Urinary bladder (tissue), 4 donors: Measurements from ENCODE around the gene TTC21A. TPM values are rescaled to one million over a fixed set of nuclear protein-coding genes. Genes with fewer than 3 reads are reported as not detected.

Source experiments
- DNase-seq: peaks from one replicate; pipeline ENCODE4 v3.0.0-alpha.2; 2015; ENCODE audit errors: extremely low spot score
- H3K27ac ChIP-seq: one replicate; pipeline ENCODE4 v1.5.1; 2013; ENCODE audit warnings: low read depth, mild to moderate bottlenecking, moderate library complexity
- H3K36me3 ChIP-seq: one replicate; pipeline ENCODE4 v1.6.1; 2013; ENCODE audit warnings: mild to moderate bottlenecking, moderate library complexity; ENCODE audit not compliant: insufficient read depth
- H3K4me1 ChIP-seq: one replicate; pipeline ENCODE4 v1.6.1; 2013; ENCODE audit warnings: mild to moderate bottlenecking, moderate library complexity; ENCODE audit not compliant: insufficient read depth
- H3K4me3 ChIP-seq: one replicate; pipeline ENCODE4 v1.5.1; 2013; ENCODE audit warnings: low read depth, low read length
- WGBS: extraction: QIAGEN DNeasy Blood & Tissue Kit; methylation state at CpG from one replicate; pipeline ENCODE4 v1.1.7; 2013; 5-methylcytosine and 5-hydroxymethylcytosine counted together
- polyA plus RNA-seq: library from polyadenylated mRNA; stranded (reverse); fragments of 200-250 nt; gene quantifications from one replicate; pipeline ENCODE4 v1.2.3, GENCODE V29; 2013
- total RNA-seq: library from RNA; depleted of rRNA; stranded (reverse); fragments of >200 nt; gene quantifications from one replicate; pipeline ENCODE4 v1.2.3, GENCODE V29; 2014
- donor health status: healthy with polysubstance abuse.
- donor health status: healthy.

The TTC21A gene
- total and polyA plus RNA-seq, 2 donors, result 3.3 to 4.3 TPM

DNA sequence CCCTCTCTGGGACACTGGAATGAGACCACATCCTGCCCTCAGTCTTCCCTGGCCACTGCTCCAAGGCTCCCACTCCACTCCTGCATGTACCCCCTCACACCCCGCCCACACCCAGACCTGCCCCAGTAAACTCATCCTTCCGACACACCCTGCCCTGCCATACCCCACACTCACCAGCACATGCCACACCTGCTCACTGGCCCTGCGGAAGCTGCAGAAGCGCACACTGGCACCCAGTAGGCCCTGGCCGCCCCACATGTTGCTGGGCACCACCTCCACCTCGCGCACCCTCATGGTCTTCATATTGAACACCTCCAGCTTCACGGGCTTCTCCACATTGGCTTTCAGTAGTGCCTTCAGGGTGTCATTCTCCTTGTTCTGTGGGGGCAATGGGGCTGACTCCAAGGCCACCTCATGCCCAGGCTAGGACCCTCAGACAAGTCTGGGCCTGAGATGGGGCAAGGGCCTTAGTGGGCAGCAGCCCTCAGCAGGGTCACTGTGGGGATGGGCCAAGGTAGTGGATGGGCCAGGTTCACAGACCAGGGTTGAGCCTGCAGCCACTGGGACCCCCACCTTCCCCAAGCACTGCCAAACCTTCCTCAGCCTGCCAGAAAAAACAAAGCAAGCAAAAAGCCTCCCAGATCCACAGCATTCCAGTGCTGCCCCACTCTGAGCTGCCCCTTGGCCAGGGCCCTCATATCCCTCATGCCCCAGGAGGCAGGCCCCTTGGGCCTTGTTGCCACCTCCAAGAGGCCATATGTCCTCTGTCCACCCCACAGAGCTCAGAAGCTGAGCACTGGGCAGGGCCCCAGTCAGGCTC lies 4.8 kb upstream of the TTC21A start:
- Histone ChIP-seq H3K4me1 (peaks cover 2% of the 10 kb centered on the region), H3K4me3 (no peak overlapping the region), H3K27ac (no peak overlapping the region), H3K36me3 (peaks cover 3% of the 10 kb centered on the region)
- 94% methylated on average over 8 of the region's 8 CpGs for WGBS
- DNase-seq, result no peak

DNA sequence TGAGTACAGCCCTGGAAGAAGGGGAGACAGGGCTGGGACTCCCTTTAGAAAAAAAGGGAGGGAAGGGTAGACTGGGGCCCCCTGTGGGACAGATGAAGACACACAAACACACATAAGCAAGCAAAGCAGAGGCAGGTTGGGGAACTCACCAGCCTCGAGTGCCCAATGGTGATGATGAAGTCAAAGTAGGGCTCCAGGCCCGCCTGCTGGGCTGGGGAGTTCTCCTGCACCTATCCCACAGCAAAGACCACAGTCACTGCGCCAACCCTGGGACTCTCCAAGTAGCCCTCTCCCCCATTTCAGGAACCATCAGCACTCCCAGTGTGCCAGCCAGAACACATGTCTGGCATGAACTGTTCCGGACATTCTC lies 4.2 kb upstream of the TTC21A start:
- no peak for DNase-seq
- H3K36me3 ChIP-seq, result peaks cover 3% of the 10 kb centered on the region
- no peak overlapping the region for H3K27ac ChIP-seq
- no peak overlapping the region for H3K4me3 ChIP-seq
- 78% methylated on average over 4 of the region's 4 CpGs for WGBS
- H3K4me1 ChIP-seq, result peaks cover 2% of the 10 kb centered on the region

DNA sequence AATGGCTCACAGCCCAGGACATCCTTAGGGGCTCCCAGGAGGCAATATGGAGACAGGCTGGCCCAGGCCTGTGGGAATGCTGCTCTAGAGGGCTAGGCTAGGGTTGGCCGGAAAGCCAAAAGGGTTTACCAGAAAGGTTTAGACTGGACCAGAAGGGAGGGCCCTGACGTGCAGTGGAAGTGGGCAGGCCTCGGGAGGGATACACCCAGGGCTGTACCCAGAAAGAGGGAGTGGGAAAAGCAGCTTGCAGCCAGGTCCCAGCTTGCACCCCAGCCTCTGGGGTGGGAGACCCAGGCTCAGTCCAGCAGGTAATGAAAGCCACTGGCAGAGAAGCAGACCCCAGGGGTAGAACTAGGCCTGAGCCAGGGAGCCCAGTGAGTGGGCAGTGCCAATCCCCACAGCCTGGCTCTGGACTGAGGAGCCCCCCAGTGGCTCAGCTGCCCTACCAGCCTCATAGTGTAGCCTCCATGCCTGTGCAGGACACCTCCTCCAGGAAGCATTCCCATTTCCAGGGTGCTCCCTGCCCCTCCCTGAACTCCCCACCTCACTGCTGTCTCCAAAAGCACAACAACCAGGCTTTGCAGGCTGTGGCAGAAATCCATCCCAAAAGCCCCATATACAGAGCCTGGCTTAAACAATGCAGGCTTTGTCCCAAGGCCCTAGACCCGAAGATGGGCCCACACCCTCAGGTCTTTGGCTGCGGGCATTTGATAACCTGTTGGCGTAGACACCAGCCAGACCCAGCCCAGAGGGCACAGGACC lies 3.5 kb upstream of the TTC21A start:
- no peak overlapping the region for H3K4me3 ChIP-seq
- no peak for DNase-seq
- peaks cover 2% of the 10 kb centered on the region for H3K4me1 ChIP-seq
- WGBS, result 79% methylated on average over 6 of the region's 6 CpGs
- H3K36me3 ChIP-seq, result peaks cover 3% of the 10 kb centered on the region
- no peak overlapping the region for H3K27ac ChIP-seq

- H3K27ac ChIP-seq, result no peak overlapping the region
- no peak overlapping the region for H3K4me3 ChIP-seq
- H3K36me3 ChIP-seq, result peaks cover under 1% of the 10 kb centered on the region
- peaks cover 2% of the 10 kb centered on the region for H3K4me1 ChIP-seq
- DNase-seq, result no peak
- WGBS, result 85% methylated on average over 7 of the region's 7 CpGs
Observed at GRCh38 chr3:39104961-39105686, 2.4 kb upstream of the TTC21A start.

DNA sequence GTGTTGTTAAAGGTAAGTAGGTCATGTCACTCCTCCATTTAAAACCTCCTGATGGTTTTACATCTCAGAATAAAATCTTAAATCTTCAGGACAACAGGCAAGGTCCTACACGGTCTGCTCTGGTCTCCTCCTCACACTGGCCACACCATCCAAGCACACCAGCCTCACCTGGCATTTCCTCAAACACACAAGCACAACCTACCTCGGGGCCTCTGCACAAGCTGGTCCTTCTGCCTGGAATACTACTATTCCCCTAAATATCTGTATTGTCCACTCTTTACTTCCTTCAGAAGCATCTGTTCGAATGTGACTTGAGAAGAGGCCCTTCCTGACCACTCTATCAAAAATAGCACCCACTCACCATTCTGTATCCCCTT lies 1.8 kb upstream of the TTC21A start:
- Histone ChIP-seq H3K4me1 (peaks cover 2% of the 10 kb centered on the region), H3K4me3 (no peak overlapping the region), H3K36me3 (no peaks in the 10 kb centered on the region), H3K27ac (no peak overlapping the region)
- DNase-seq, result no peak
- WGBS, result 82% methylated on average over 3 of the region's 3 CpGs

GRCh38 chr3:39106281-39106811 lies 1.1 kb upstream of the TTC21A start:
- H3K36me3 ChIP-seq, result no peaks in the 10 kb centered on the region
- H3K4me3 ChIP-seq, result peak overlapping the region; percentile 89
- 5% methylated on average over 16 of the region's 16 CpGs for WGBS
- no peak overlapping the region for H3K27ac ChIP-seq
- DNase-seq, result no peak
- H3K4me1 ChIP-seq, result peaks cover 2% of the 10 kb centered on the region

DNA sequence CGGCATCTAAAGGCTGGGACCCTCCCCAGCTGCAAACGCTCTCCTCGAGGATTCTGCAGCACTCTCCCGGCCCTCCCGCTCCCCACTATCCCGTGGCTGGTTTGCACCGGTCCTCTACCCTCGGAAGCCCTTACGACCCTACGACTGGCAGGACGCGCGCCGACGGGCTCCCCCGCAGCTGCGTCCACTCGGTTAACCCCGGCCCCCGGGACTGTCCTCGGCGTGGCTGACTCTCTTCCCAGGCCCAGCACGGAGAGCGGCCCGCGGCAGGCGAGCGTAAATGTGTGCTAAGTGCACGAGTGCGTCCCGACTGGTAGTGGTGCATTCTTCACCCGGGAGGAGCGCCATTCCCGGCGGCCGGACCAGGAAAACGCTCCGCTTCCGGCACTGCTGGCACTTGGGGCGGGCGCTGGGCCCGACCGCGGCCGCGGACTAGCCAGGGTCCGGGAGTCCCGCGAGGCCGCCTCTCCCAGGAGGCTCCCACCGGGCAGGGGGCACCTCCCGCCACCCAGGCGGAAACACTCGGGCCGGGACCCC lies 561 bp upstream of the TTC21A start:
- no peaks in the 10 kb centered on the region for H3K36me3 ChIP-seq
- H3K4me1 ChIP-seq, result peaks cover 2% of the 10 kb centered on the region
- under 1% methylated on average over 55 of the region's 55 CpGs for WGBS
- H3K4me3 ChIP-seq, result peak overlapping the region; percentile 89
- H3K27ac ChIP-seq, result peak overlapping the region; percentile 93
- DNase-seq, result no peak

DNA sequence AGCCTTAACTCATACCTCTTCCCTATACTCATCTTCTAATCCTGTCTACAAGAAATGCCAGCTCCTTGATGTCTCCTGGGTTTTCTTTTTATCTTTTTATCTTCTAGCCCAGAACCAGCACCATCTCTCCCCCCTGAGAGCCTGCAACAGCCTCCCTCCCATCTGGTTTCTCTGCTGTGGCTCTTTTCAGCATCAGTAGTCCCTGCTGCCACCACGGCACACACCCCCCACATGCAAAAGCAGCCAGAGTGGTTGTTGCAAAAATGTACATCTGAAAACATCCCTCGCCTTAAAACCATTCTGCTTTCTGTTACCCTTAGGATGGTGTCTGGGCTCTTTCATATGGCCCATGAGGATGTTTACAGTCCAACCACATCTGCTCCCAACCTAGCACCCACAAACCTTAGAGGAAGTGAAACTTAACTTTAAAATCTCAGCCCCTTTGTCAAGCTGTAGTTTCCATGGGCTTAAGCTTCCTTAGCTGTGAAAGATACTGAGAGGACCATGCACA lies 775 bp downstream of the TTC21A start:
- WGBS, result 21% methylated on average over 2 of the region's 2 CpGs
- no peak for DNase-seq
- Histone ChIP-seq H3K27ac (no peak overlapping the region), H3K4me3 (peak overlapping the region; percentile 89), H3K4me1 (peaks cover 2% of the 10 kb centered on the region), H3K36me3 (no peaks in the 10 kb centered on the region)

DNA sequence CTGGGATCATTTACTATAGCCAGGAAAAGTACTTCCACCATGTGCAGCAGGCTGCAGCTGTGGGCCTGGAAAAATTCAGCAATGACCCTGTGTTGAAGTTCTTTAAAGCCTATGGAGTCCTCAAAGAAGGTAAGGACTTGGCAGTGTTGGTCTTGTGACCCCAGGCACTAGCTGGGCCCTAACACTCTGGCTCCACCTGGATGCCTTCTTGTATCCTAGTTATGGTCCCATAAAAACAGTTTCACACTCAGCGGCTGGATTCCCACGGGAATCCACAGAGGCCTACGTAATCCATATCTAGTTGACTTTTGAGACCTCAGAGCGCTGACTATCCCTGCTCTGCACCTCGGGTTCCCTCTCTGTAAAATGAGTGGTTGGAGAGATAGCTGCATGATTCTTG lies 1.6 kb downstream of the TTC21A start:
- H3K27ac ChIP-seq, result no peak overlapping the region
- no peak overlapping the region for H3K4me3 ChIP-seq
- H3K4me1 ChIP-seq, result peaks cover under 1% of the 10 kb centered on the region
- WGBS, result 85% methylated on average over 5 of the region's 5 CpGs
- no peaks in the 10 kb centered on the region for H3K36me3 ChIP-seq
- DNase-seq, result no peak

- DNase-seq, result no peak
- no peaks in the 10 kb centered on the region for H3K4me1 ChIP-seq
- 72% methylated on average over 2 of the region's 2 CpGs for WGBS
Observed at GRCh38 chr3:39110041-39110639, 2.7 kb downstream of the TTC21A start.

GRCh38 chr3:39112113-39112512 lies 4.6 kb downstream of the TTC21A start:
- Histone ChIP-seq H3K27ac (no peak overlapping the region), H3K4me3 (no peak overlapping the region), H3K4me1 (no peaks in the 10 kb centered on the region), H3K36me3 (no peaks in the 10 kb centered on the region)
- 87% methylated on average over 3 of the region's 3 CpGs for WGBS
- DNase-seq, result no peak

More at GRCh38 chr3:39110041-39110639, 2.7 kb downstream of the TTC21A start:
- Histone ChIP-seq H3K27ac (no peak overlapping the region), H3K36me3 (no peaks in the 10 kb centered on the region), H3K4me3 (no peak overlapping the region)

GRCh38 chr3:39112535-39112934 lies 5.1 kb downstream of the TTC21A start:
- Histone ChIP-seq H3K27ac (no peak overlapping the region), H3K4me3 (no peak overlapping the region), H3K36me3 (no peaks in the 10 kb centered on the region), H3K4me1 (no peaks in the 10 kb centered on the region)
- no peak for DNase-seq
- 86% methylated on average over 2 of the region's 2 CpGs for WGBS

DNA sequence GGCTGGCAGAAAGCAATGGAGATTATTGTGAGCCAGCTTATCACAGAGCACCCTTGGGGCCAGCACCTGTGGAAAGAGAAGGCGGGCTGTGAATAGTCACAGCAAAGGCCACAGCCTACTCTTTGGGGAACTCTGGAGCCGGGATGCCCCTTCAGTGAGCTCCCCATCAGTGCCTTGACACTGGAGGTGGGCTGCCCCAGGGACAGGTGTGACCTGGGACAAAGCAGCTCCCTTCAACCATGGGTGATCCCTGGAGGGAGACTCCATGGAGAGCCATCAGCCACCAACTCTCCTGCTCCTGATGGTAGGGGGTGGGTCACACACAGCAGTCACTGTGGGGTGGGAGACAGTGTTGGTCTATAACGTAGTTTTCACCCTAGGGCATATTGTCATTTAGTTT lies 5.8 kb downstream of the TTC21A start:
- 93% methylated on average over 3 of the region's 3 CpGs for WGBS

More for the DNA sequence above, 5.8 kb downstream of the TTC21A start:
- no peak for DNase-seq
- Histone ChIP-seq H3K27ac (no peak overlapping the region), H3K4me1 (no peaks in the 10 kb centered on the region), H3K36me3 (no peaks in the 10 kb centered on the region), H3K4me3 (no peak overlapping the region)
